Measurements from ENCODE around the gene GAL3ST2. TPM values are rescaled to one million over a fixed set of nuclear protein-coding genes. Genes with fewer than 3 reads are reported as not detected.

The GAL3ST2 gene
- total RNA-seq, 4 donors from 2014 or later = 0.40 TPM; not detected in 3

DNA sequence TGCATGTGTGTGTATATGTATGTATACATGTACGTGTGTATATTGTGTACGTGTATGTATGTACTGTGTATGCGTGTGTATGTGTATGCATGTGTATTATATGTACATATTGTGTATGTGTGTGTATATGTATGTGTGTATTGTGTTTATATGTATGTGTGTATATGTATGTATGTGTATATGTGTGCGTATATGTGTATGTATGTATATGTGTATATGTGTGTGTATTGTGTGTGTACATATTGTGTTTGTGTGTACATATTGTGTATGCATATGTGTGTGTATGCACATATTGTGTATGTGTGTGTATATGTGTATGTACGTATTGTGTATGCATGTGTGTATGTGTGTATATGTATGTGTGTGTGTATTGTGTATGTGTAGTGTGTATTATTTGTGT lies 16.8 kb downstream of the GAL3ST2 start:
- H3K36me3 ChIP-seq = no peaks in the 10 kb centered on the region
- 94 to 95% methylated on average over 5 of the region's 5 CpGs for WGBS, 2 donors (ENCODE audit: low coverage in 1 of 2)
- TF ChIP-seq EP300 (IDR thresholded peaks at IDR 0.05) (no peak), POLR2A (IDR thresholded peaks at IDR 0.05) (no peak), POLR2AphosphoS5 (IDR thresholded peaks at IDR 0.05) (no peak)
- TF ChIP-seq, protein P1, sequence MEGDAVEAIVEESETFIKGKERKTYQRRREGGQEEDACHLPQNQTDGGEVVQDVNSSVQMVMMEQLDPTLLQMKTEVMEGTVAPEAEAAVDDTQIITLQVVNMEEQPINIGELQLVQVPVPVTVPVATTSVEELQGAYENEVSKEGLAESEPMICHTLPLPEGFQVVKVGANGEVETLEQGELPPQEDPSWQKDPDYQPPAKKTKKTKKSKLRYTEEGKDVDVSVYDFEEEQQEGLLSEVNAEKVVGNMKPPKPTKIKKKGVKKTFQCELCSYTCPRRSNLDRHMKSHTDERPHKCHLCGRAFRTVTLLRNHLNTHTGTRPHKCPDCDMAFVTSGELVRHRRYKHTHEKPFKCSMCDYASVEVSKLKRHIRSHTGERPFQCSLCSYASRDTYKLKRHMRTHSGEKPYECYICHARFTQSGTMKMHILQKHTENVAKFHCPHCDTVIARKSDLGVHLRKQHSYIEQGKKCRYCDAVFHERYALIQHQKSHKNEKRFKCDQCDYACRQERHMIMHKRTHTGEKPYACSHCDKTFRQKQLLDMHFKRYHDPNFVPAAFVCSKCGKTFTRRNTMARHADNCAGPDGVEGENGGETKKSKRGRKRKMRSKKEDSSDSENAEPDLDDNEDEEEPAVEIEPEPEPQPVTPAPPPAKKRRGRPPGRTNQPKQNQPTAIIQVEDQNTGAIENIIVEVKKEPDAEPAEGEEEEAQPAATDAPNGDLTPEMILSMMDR (IDR thresholded peaks at IDR 0.05) = no peak
- no peak overlapping the region for H3K27ac ChIP-seq
- peaks cover 22% of the 10 kb centered on the region for H3K27me3 ChIP-seq
- no peaks in the 10 kb centered on the region for H3K9me3 ChIP-seq
- no peaks in the 10 kb centered on the region for H3K4me1 ChIP-seq
- ATAC-seq = no peak
- no peak overlapping the region for H3K4me3 ChIP-seq

DNA sequence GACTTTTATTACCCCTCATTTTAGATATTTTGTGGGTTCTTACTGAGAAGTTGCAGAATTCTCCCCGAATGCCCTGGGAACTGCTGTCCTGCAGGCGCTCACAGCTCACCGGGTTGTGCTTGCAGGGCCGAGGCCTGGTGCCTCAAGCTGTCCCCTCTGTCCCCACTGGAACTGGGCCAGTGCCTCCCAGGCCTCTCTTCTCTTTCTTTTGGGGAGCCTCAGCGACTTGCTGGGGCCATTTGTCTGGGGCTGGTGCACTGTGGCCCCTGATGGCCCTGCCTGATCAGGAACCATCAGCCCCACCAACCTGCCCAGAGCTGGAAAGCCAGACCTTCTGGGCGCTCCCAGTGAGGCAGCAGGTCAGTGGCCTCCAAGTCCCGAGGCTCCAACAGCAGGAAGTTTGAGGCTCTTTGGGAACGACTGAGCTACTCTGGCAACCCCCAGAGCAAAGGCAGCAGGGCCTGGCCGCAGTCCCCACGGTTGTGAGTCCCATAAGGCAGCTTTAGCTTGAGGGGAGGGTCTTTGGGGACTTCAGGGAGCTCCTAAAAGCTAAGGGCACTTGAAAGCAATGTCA lies 17.7 kb downstream of the GAL3ST2 start:
- no peak for TF ChIP-seq POLR2AphosphoS5 (IDR thresholded peaks at IDR 0.05)
- TF ChIP-seq, protein P1 (IDR thresholded peaks at IDR 0.05) = no peak
- TF ChIP-seq POLR2A (IDR thresholded peaks at IDR 0.05) = no peak
- no peak for TF ChIP-seq EP300 (IDR thresholded peaks at IDR 0.05)
- no peaks in the 10 kb centered on the region for H3K9me3 ChIP-seq
- no peak overlapping the region for H3K27ac ChIP-seq
- WGBS, 2 donors (ENCODE audit: low coverage in 1 of 2) = 74% methylated on average over 2 of the region's 10 CpGs; no CpG with 5 or more reads in 1 of the 2 donors
- no peaks in the 10 kb centered on the region for H3K4me1 ChIP-seq
- ATAC-seq = no peak
- H3K4me3 ChIP-seq = no peak overlapping the region
- H3K36me3 ChIP-seq = no peaks in the 10 kb centered on the region
- H3K27me3 ChIP-seq = peaks cover 27% of the 10 kb centered on the region

- H3K4me1 ChIP-seq = no peaks in the 10 kb centered on the region
- TF ChIP-seq, protein P1 (IDR thresholded peaks at IDR 0.05) = no peak
- no peak for TF ChIP-seq EP300 (IDR thresholded peaks at IDR 0.05)
- 81% methylated on average over 12 to 14 of the region's 31 CpGs for WGBS, 2 donors (ENCODE audit: low coverage in 1 of 2)
Observed at GRCh38 chr2:241795021-241795999, 18.7 kb downstream of the GAL3ST2 start.

DNA sequence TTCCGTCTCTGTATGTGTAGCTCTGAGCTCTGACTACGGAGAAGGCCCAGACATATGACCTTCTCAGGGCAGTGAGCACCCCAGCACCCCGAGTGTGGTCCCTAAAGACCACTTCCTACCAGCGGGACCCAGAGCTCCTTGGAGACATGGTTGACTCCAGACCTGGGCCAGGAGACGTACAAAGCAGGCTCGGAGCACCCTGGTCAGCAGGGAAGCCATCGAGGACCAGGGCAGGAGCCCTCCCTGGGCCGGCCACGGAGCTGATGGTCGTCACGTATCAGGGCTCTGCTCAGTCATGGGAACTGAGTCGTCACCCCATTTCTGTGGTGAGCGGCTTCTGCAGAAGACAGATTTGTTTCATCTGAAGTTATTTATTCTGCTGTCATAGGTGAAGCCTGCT lies 19.6 kb downstream of the GAL3ST2 start:
- 60% methylated on average over 1 of the region's 13 CpGs; no CpG with 5 or more reads in 1 of the 2 donors for WGBS, 2 donors (ENCODE audit: low coverage in 1 of 2)

More at GRCh38 chr2:241795021-241795999, 18.7 kb downstream of the GAL3ST2 start:
- Histone ChIP-seq H3K27ac (no peak overlapping the region), H3K27me3 (peaks cover 34% of the 10 kb centered on the region), H3K36me3 (no peaks in the 10 kb centered on the region), H3K9me3 (no peaks in the 10 kb centered on the region), H3K4me3 (no peak overlapping the region)
- ATAC-seq = no peak

GRCh38 chr2:241796610-241797138 lies 20.1 kb downstream of the GAL3ST2 start:
- Histone ChIP-seq H3K36me3 (no peaks in the 10 kb centered on the region), H3K27me3 (peaks cover 48% of the 10 kb centered on the region), H3K27ac (no peak overlapping the region), H3K9me3 (no peaks in the 10 kb centered on the region), H3K4me3 (no peak overlapping the region), H3K4me1 (no peaks in the 10 kb centered on the region)
- ATAC-seq = no peak
- TF ChIP-seq, protein P1 (IDR thresholded peaks at IDR 0.05) = no peak
- TF ChIP-seq POLR2A (IDR thresholded peaks at IDR 0.05) = no peak
- no peak for TF ChIP-seq EP300 (IDR thresholded peaks at IDR 0.05)
- TF ChIP-seq POLR2AphosphoS5 (IDR thresholded peaks at IDR 0.05) = no peak
- WGBS, 2 donors (ENCODE audit: low coverage in 1 of 2) = 100% methylated on average over 2 of the region's 13 CpGs; no CpG with 5 or more reads in 1 of the 2 donors

More for the DNA sequence above, 19.6 kb downstream of the GAL3ST2 start:
- Histone ChIP-seq H3K9me3 (no peaks in the 10 kb centered on the region), H3K27me3 (peaks cover 43% of the 10 kb centered on the region), H3K4me1 (no peaks in the 10 kb centered on the region), H3K4me3 (no peak overlapping the region), H3K36me3 (no peaks in the 10 kb centered on the region), H3K27ac (no peak overlapping the region)
- ATAC-seq = no peak
- TF ChIP-seq POLR2A (IDR thresholded peaks at IDR 0.05) = no peak

Measured in gastroesophageal sphincter (tissue), 4 donors.